ENCODE measurements around the gene KRT81.

DNA sequence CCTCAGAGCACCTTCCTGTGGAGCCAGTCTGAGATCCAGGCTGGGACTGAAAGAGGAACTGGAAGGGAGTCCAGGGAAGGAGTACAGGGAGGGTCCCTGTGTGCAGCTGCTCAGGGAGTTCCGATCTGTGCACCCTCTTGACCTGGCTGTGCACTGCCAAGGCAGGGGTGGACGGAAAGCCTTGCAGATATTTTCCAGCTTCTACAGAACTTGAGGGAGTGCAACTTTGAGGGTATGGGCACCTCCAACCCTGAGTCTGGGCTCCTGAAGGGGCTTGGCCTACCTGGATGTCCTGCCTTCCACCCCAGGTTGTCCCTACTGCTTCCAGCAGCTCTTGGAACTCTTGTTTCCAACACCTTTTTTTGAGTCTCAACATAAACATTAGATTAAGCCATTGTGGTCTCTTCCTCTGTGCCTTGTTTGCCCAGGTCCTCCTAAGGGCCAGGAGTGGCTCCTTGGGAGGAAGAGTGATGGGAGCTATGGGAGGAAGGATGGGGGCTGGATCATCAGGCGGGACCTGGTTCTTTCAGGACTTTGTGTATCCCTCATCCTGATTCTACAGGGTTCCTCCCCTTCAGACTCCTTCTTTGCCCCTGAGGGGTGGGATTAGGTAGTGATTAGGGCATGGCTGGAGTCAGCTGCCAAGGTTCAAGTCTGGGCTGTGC is 54.8 kb downstream of the KRT81 start:
- TF ChIP-seq, protein P1, sequence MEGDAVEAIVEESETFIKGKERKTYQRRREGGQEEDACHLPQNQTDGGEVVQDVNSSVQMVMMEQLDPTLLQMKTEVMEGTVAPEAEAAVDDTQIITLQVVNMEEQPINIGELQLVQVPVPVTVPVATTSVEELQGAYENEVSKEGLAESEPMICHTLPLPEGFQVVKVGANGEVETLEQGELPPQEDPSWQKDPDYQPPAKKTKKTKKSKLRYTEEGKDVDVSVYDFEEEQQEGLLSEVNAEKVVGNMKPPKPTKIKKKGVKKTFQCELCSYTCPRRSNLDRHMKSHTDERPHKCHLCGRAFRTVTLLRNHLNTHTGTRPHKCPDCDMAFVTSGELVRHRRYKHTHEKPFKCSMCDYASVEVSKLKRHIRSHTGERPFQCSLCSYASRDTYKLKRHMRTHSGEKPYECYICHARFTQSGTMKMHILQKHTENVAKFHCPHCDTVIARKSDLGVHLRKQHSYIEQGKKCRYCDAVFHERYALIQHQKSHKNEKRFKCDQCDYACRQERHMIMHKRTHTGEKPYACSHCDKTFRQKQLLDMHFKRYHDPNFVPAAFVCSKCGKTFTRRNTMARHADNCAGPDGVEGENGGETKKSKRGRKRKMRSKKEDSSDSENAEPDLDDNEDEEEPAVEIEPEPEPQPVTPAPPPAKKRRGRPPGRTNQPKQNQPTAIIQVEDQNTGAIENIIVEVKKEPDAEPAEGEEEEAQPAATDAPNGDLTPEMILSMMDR (conservative IDR thresholded peaks at IDR 0.05), result no peak
- no peak for TF ChIP-seq EZH2 (IDR thresholded peaks at IDR 0.05; ENCODE audit: low read depth)

All from PC-9 (cell line).